Fibroblast of villous mesenchyme (primary cell): ENCODE measurements around the gene SRSF3. TPM values are rescaled to one million over a fixed set of nuclear protein-coding genes. Genes with fewer than 3 reads are reported as not detected.
"Not testable (repeated sequence)": the region's sequence is repeated elsewhere in the genome, so short reads cannot be mapped to it uniquely, and the experiment has no call there.

ENCODE experiments used
- DNase-seq: peaks from one replicate; pipeline ENCODE4 v3.0.0-alpha.2; 2010; ENCODE audit warnings: low read depth
- H3K4me3 ChIP-seq: 2 replicates; pipeline ENCODE4 v1.5.1; 2011; ENCODE audit warnings: low read depth, mild to moderate bottlenecking, low read length
- total RNA-seq: library from RNA; depleted of rRNA; stranded (reverse); fragments of >200 nt; gene quantifications from 2 replicates; pipeline ENCODE4 v1.2.3, GENCODE V29; 2012
- TF ChIP-seq, protein P1 (sequence below): IDR thresholded peaks from 2 replicates; pipeline ENCODE4 v1.5.1; 2012; ENCODE audit warnings: low read depth, mild to moderate bottlenecking, low read length; ENCODE audit not compliant: insufficient read depth

The SRSF3 gene
- total RNA-seq, 1 donor = 445 TPM

DNA sequence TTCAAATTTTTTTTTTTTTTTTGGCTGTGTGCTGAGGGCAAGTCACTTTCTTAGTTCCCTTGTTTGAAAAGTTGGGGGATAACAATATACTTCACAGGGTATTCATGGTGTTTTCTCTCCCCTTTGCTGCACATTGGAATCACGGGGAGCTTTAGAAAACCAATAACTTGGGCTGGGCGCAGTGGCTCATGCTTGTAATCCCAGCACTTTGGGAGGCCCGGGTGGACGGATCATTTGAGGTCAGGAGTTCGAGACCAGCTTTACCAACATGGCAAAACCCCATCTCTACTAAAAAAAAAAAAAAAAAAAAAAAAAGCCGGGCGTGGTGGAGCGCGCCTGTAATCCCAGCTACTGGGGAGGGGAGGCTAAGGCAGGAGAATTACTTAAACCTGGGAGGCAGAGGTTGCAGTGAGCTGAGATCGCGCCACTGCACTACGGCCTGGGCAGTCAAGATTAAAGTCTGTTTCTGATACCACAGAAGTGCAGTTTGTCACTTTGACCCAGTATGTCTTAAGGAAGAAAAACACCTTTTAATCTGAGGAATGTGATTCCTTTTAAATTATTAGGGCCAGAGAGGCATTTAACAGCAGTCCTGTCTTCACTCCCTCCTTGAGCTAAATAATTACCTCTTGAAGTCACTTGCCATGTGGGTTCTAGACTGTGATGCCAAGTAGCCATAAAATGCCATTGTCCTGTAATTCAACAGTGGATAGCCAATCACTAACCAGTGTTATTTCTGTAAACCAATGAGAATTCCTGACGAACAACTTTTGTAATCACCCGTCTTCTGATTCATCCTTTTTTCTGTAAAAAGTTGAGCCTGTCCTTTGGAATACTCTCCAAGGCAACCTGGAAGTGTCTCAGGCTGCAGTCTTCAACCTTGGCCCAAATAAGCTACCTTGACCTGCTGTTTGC, 16.1 kb downstream of the SRSF3 start:
- TF ChIP-seq, protein P1, sequence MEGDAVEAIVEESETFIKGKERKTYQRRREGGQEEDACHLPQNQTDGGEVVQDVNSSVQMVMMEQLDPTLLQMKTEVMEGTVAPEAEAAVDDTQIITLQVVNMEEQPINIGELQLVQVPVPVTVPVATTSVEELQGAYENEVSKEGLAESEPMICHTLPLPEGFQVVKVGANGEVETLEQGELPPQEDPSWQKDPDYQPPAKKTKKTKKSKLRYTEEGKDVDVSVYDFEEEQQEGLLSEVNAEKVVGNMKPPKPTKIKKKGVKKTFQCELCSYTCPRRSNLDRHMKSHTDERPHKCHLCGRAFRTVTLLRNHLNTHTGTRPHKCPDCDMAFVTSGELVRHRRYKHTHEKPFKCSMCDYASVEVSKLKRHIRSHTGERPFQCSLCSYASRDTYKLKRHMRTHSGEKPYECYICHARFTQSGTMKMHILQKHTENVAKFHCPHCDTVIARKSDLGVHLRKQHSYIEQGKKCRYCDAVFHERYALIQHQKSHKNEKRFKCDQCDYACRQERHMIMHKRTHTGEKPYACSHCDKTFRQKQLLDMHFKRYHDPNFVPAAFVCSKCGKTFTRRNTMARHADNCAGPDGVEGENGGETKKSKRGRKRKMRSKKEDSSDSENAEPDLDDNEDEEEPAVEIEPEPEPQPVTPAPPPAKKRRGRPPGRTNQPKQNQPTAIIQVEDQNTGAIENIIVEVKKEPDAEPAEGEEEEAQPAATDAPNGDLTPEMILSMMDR = no peak
- H3K4me3 ChIP-seq = no peak overlapping the region
- no peak for DNase-seq

DNA sequence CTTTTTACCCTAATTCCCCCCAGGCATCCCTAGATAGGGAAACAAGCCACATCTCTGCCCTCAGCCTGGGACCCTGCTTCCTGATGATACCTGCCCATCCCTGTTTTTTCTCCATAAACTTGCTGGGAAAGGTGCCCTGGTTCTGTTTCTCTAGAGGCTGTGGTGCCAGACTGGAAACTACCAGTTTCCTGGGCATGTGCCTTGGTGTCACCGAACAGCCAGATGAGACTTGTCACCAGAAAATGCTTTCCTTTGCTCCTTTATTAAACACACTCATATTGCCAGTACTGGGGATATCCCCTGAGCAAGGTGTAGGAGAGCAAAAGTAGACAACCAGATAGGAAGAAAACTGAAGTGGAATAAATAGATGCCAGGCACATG, 16.8 kb downstream of the SRSF3 start:
- TF ChIP-seq, protein P1 = no peak
- DNase-seq = no peak
- H3K4me3 ChIP-seq = no peak overlapping the region

DNA sequence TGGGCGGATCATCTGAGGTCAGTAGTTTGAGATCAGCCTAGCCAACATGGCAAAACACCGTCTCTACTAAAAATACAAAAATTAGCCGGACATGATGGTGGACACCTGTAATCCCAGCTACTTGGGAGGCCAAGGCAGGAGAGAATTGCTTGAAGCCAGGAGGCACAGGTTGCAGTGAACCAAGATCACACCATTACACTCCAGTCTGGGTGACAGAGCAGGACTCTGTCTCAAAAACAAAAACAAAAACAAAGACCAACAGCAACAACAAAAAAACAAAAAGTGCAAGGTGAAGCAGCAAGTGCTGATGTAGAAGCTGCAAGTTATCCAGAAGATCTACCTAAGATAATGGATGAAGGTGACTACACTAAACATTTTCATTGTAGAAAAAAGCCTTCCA, 17.5 kb downstream of the SRSF3 start:
- not testable (repeated sequence) for H3K4me3 ChIP-seq, DNase-seq

DNA sequence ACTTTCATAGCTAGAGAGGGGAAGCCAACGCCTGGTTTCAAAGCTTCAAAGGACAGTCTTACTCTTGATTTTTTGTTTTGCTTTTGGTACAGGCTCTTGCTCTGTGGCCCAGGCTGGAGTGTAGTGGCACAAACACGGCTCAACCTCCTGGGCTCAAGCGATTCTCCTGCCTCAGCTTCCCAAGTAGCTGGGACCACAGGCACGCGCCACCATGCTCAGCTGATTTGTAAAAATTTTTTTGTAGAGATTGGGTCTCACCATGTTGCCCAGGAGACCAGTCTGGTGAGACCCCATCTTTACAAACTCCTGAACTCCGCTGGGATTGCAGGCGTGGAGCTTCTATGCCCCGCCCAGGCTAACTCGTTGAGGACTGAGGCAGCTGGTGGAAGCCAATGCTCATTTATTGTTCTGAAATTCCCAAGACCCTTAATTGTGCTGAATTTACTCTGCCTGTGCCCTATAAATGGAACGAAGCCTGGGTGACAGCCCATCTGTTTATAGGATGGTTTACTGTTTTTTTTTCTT, 18.0 kb downstream of the SRSF3 start:
- DNase-seq = no peak
- H3K4me3 ChIP-seq = no peak overlapping the region
- TF ChIP-seq, protein P1 = no peak

DNA sequence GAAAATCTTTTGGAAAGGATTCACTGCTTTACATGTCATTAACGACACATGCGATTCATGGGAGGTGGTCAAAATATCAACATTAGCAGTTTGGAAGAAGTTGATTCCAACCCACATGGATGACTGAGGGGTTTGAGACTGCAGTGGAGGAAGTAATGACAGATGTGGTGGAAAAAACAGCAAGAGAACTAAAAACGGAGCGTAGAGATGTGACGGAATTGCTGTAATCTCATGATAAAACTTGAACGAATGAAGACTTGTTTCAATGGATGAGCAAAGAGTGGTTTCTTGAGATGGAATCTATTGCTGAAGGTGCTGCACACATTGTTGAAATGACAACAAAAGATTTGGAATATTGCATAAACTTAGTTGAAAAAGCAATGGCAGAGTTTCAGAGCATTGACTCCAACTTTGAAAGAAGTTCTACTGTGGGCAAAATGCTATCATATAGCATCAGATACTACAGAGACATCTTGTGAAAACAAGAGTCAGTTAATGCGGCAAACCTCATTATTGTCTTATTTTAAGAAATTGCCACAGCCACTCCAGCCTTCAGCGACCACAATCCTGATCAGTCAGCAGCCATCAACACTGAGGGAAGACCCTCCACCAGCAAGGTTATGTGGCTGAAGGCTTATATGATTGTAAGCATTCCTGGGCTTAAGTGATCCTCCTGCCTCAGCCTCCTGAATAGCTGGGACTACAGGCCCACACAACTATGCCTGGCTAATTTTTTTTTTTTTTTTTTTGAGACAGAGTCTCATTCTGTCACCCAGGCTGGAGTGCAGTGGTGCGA, 19.2 kb downstream of the SRSF3 start:
- TF ChIP-seq, protein P1 = no peak
- H3K4me3 ChIP-seq = no peak overlapping the region
- DNase-seq = no peak

DNA sequence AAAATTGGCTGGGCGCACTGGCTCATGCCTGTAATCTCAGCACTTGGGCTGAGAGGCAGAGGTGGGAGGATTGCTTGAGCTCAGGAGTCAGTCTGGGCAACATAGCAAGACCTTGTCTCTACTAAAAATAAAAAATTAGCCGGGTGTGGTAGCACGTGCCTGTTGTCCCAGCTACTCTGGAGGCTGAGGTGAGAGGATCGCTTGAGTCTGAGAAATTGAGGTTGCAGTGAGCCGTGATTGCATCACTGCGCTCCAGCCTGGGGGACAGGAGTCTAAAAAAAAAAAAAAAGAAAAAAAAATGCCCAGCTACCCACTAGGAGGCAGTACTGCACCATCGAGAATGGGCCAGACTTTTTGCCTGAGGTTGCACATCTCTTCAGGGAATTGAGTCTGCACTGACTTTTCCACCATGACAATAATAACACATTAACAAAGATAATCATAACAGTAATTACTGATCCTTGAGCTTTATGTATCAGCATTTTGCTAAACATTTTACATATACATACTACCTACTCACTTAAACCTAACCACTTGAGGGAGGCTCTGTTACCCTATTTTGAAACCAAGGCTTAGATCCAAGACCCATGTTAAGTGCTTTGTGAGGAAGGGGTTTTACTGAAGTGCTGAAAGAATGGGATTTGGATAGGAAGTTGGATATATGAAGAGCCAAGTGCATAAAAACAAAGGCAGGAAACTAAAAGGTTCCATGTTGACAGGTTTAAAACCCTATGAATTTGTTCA, 21.0 kb downstream of the SRSF3 start:
- no peak overlapping the region for H3K4me3 ChIP-seq
- DNase-seq = peak; percentile 80
- TF ChIP-seq, protein P1 = peak; percentile 78
